NB4 (cell line): ENCODE measurements around the gene ENO2.

ENCODE experiments used
- CTCF ChIP-seq: IDR thresholded peaks from one replicate; pipeline ENCODE4 v1.5.1; 2012; ENCODE audit warnings: low read depth, low read length
- MAX ChIP-seq: IDR thresholded peaks from 2 replicates; pipeline ENCODE4 v1.6.1; 2011; ENCODE audit warnings: low read depth, low read length
- MYC ChIP-seq: IDR thresholded peaks from 2 replicates; pipeline ENCODE4 v1.6.1; 2011; ENCODE audit warnings: low read depth, low read length
- POLR2A ChIP-seq: IDR thresholded peaks from 2 replicates; pipeline ENCODE4 v1.6.1; 2011; ENCODE audit warnings: mild to moderate bottlenecking; ENCODE audit not compliant: insufficient read length; ENCODE audit errors: extremely low read depth

- no peak for TF ChIP-seq CTCF
- no peak for TF ChIP-seq MAX
- TF ChIP-seq MYC = no peak
- TF ChIP-seq POLR2A = no peak
Observed at GRCh38 chr12:6966351-6966750, 52.0 kb downstream of the ENO2 start.
